GM12874 (cell line): ENCODE data around the gene PTPRN2.

ENCODE experiments used
- CTCF ChIP-seq: IDR thresholded peaks from 2 replicates; pipeline ENCODE4 v1.5.1; 2011; ENCODE audit warnings: low read depth, mild to moderate bottlenecking, control low read depth, low read length, moderate library complexity; ENCODE audit not compliant: insufficient read depth

The PTPRN2 gene

GRCh38 chr7:157719008-157719682 lies 868.5 kb downstream of the PTPRN2 start:
- TF ChIP-seq CTCF: no peak

GRCh38 chr7:157718303-157719007 lies 869.2 kb downstream of the PTPRN2 start:
- no peak for TF ChIP-seq CTCF

GRCh38 chr7:157717211-157718174 lies 870.1 kb downstream of the PTPRN2 start:
- no peak for TF ChIP-seq CTCF

GRCh38 chr7:157715938-157716280 lies 871.7 kb downstream of the PTPRN2 start:
- TF ChIP-seq CTCF: no peak

- TF ChIP-seq CTCF: no peak
Observed at GRCh38 chr7:157715071-157715937, 872.3 kb downstream of the PTPRN2 start.

- no peak for TF ChIP-seq CTCF
Observed at GRCh38 chr7:157714166-157715070, 873.2 kb downstream of the PTPRN2 start.
